ENCODE measurements around the gene PCDHGA6.

Gene PCDHGA6

DNA sequence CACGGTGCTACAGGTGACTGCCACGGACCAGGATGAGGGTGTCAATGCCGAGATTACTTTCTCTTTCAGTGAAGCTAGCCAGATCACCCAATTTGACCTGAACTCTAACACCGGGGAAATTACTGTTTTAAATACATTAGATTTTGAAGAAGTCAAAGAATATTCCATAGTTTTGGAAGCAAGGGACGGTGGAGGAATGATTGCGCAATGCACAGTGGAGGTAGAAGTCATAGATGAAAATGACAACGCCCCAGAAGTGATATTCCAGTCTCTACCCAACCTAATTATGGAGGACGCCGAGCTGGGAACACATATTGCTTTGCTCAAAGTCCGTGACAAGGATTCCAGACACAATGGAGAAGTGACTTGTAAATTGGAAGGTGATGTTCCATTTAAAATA lies 15.0 kb downstream of the PCDHGA6 start (continued):
- TF ChIP-seq, protein P1, sequence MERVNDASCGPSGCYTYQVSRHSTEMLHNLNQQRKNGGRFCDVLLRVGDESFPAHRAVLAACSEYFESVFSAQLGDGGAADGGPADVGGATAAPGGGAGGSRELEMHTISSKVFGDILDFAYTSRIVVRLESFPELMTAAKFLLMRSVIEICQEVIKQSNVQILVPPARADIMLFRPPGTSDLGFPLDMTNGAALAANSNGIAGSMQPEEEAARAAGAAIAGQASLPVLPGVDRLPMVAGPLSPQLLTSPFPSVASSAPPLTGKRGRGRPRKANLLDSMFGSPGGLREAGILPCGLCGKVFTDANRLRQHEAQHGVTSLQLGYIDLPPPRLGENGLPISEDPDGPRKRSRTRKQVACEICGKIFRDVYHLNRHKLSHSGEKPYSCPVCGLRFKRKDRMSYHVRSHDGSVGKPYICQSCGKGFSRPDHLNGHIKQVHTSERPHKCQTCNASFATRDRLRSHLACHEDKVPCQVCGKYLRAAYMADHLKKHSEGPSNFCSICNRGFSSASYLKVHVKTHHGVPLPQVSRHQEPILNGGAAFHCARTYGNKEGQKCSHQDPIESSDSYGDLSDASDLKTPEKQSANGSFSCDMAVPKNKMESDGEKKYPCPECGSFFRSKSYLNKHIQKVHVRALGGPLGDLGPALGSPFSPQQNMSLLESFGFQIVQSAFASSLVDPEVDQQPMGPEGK (CRISPR knock-in tag; IDR thresholded peaks at IDR 0.05; ENCODE audit: borderline replicate concordance): no peak
- TF ChIP-seq, protein P2, sequence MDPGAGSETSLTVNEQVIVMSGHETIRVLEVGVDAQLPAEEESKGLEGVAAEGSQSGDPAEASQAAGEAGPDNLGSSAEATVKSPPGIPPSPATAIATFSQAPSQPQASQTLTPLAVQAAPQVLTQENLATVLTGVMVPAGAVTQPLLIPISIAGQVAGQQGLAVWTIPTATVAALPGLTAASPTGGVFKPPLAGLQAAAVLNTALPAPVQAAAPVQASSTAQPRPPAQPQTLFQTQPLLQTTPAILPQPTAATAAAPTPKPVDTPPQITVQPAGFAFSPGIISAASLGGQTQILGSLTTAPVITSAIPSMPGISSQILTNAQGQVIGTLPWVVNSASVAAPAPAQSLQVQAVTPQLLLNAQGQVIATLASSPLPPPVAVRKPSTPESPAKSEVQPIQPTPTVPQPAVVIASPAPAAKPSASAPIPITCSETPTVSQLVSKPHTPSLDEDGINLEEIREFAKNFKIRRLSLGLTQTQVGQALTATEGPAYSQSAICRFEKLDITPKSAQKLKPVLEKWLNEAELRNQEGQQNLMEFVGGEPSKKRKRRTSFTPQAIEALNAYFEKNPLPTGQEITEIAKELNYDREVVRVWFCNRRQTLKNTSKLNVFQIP (CRISPR knock-in tag; IDR thresholded peaks at IDR 0.05; ENCODE audit: borderline replicate concordance, low read depth): no peak
- no peak for TF ChIP-seq ZNF70 (CRISPR knock-in tag; IDR thresholded peaks at IDR 0.05)

DNA sequence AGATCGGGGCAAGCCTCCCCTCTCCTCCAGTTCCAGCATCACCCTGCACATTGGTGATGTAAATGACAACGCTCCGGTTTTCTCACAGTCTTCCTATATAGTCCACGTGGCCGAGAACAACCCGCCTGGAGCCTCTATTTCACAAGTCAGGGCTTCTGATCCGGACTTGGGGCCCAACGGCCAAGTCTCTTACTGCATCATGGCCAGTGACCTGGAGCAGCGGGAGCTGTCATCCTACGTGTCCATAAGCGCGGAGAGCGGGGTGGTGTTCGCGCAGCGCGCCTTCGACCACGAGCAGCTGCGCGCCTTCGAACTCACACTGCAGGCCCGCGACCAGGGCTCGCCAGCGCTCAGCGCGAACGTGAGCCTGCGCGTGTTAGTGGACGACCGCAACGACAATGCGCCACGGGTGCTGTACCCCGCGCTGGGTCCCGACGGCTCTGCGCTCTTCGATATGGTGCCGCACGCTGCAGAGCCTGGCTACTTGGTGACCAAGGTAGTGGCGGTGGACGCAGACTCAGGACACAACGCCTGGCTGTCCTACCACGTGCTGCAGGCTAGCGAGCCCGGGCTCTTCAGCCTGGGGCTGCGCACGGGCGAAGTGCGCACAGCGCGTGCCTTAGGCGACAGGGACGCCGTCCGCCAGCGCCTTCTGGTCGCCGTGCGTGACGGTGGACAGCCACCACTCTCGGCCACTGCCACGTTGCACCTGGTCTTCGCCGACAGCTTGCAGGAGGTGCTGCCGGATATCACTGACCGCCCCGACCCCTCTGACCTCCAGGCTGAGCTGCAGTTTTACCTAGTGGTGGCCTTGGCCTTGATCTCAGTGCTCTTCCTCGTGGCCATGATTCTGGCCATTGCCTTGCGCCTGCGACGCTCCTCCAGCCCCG lies 15.7 kb downstream of the PCDHGA6 start:
- no peak for TF ChIP-seq ARNTL (CRISPR knock-in tag; IDR thresholded peaks at IDR 0.05; ENCODE audit: borderline replicate concordance, low read depth)
- TF ChIP-seq ZNF8 (CRISPR knock-in tag; IDR thresholded peaks at IDR 0.05): no peak
- TF ChIP-seq TOX (CRISPR knock-in tag; IDR thresholded peaks at IDR 0.05; ENCODE audit: borderline replicate concordance): no peak
- TF ChIP-seq GLIS3 (CRISPR knock-in tag; IDR thresholded peaks at IDR 0.05): no peak
- TF ChIP-seq ESRRG (CRISPR knock-in tag; IDR thresholded peaks at IDR 0.05): no peak
- TF ChIP-seq, protein P1 (CRISPR knock-in tag; IDR thresholded peaks at IDR 0.05; ENCODE audit: borderline replicate concordance): no peak
- no peak for TF ChIP-seq BACH2 (CRISPR knock-in tag; IDR thresholded peaks at IDR 0.05; ENCODE audit: borderline replicate concordance)
- TF ChIP-seq, protein P2 (CRISPR knock-in tag; IDR thresholded peaks at IDR 0.05; ENCODE audit: borderline replicate concordance, low read depth): no peak
- no peak for TF ChIP-seq RARB (CRISPR knock-in tag; IDR thresholded peaks at IDR 0.05)
- TF ChIP-seq ZNF565 (CRISPR knock-in tag; conservative IDR thresholded peaks at IDR 0.05; ENCODE audit: low read depth): no peak
- TF ChIP-seq, protein P3, sequence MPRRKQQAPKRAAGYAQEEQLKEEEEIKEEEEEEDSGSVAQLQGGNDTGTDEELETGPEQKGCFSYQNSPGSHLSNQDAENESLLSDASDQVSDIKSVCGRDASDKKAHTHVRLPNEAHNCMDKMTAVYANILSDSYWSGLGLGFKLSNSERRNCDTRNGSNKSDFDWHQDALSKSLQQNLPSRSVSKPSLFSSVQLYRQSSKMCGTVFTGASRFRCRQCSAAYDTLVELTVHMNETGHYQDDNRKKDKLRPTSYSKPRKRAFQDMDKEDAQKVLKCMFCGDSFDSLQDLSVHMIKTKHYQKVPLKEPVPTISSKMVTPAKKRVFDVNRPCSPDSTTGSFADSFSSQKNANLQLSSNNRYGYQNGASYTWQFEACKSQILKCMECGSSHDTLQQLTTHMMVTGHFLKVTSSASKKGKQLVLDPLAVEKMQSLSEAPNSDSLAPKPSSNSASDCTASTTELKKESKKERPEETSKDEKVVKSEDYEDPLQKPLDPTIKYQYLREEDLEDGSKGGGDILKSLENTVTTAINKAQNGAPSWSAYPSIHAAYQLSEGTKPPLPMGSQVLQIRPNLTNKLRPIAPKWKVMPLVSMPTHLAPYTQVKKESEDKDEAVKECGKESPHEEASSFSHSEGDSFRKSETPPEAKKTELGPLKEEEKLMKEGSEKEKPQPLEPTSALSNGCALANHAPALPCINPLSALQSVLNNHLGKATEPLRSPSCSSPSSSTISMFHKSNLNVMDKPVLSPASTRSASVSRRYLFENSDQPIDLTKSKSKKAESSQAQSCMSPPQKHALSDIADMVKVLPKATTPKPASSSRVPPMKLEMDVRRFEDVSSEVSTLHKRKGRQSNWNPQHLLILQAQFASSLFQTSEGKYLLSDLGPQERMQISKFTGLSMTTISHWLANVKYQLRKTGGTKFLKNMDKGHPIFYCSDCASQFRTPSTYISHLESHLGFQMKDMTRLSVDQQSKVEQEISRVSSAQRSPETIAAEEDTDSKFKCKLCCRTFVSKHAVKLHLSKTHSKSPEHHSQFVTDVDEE (CRISPR knock-in tag; IDR thresholded peaks at IDR 0.05): no peak
- TF ChIP-seq, protein P4, sequence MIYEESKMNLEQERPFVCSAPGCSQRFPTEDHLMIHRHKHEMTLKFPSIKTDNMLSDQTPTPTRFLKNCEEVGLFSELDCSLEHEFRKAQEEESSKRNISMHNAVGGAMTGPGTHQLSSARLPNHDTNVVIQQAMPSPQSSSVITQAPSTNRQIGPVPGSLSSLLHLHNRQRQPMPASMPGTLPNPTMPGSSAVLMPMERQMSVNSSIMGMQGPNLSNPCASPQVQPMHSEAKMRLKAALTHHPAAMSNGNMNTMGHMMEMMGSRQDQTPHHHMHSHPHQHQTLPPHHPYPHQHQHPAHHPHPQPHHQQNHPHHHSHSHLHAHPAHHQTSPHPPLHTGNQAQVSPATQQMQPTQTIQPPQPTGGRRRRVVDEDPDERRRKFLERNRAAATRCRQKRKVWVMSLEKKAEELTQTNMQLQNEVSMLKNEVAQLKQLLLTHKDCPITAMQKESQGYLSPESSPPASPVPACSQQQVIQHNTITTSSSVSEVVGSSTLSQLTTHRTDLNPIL (CRISPR knock-in tag; IDR thresholded peaks at IDR 0.05; ENCODE audit: low read depth): no peak
- TF ChIP-seq CSDC2 (CRISPR knock-in tag; IDR thresholded peaks at IDR 0.05): no peak
- no peak for TF ChIP-seq ZFP3 (CRISPR knock-in tag; IDR thresholded peaks at IDR 0.05)
- no peak for TF ChIP-seq ZC3H10 (CRISPR knock-in tag; IDR thresholded peaks at IDR 0.05)
- no peak for TF ChIP-seq SNAI2 (CRISPR knock-in tag; IDR thresholded peaks at IDR 0.05)
- TF ChIP-seq TCF4 (CRISPR knock-in tag; IDR thresholded peaks at IDR 0.05; ENCODE audit: borderline replicate concordance): no peak
- no peak for TF ChIP-seq ZFP30 (CRISPR knock-in tag; IDR thresholded peaks at IDR 0.05)
- TF ChIP-seq OSR1 (CRISPR knock-in tag; IDR thresholded peaks at IDR 0.05): no peak
- TF ChIP-seq, protein P5, sequence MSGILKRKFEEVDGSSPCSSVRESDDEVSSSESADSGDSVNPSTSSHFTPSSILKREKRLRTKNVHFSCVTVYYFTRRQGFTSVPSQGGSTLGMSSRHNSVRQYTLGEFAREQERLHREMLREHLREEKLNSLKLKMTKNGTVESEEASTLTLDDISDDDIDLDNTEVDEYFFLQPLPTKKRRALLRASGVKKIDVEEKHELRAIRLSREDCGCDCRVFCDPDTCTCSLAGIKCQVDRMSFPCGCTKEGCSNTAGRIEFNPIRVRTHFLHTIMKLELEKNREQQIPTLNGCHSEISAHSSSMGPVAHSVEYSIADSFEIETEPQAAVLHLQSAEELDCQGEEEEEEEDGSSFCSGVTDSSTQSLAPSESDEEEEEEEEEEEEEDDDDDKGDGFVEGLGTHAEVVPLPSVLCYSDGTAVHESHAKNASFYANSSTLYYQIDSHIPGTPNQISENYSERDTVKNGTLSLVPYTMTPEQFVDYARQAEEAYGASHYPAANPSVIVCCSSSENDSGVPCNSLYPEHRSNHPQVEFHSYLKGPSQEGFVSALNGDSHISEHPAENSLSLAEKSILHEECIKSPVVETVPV (CRISPR knock-in tag; IDR thresholded peaks at IDR 0.05): no peak
- ATAC-seq: no peak
